HFFc6 (cell line): ENCODE data around the gene PITPNC1. TPM values are rescaled to one million over a fixed set of nuclear protein-coding genes. Genes with fewer than 3 reads are reported as not detected.
"Not testable (repeated sequence)": the region's sequence is repeated elsewhere in the genome, so short reads cannot be mapped to it uniquely, and the experiment has no call there.

ENCODE experiments used
- DNase-seq: peaks from one replicate; pipeline ENCODE4 v3.0.0-alpha.2; 2018
- H3K27ac Mint-ChIP-seq: 2 replicates; pipeline ENCODE4 v1.8.0; 2020; ENCODE audit warnings: mild to moderate bottlenecking, mixed read lengths
- H3K27me3 Mint-ChIP-seq: 2 replicates; pipeline ENCODE4 v1.8.0; 2021; ENCODE audit warnings: mild to moderate bottlenecking, moderate library complexity, mixed read lengths; ENCODE audit not compliant: insufficient read depth
- H3K36me3 Mint-ChIP-seq: 2 replicates; pipeline ENCODE4 v1.8.0; 2021; ENCODE audit warnings: low read depth, mixed read lengths
- H3K4me1 Mint-ChIP-seq: 2 replicates; pipeline ENCODE4 v1.8.0; 2020; ENCODE audit warnings: low read depth, mixed read lengths
- H3K4me3 Mint-ChIP-seq: 2 replicates; pipeline ENCODE4 v1.8.0; 2020; ENCODE audit warnings: mild to moderate bottlenecking, moderate library complexity, mixed read lengths
- H3K9me3 Mint-ChIP-seq: 2 replicates; pipeline ENCODE4 v1.8.0; 2020; ENCODE audit warnings: mild to moderate bottlenecking, mixed read lengths
- CTCF ChIP-seq: fragments of 200-600 bp; sonication (generic); IDR thresholded peaks from 2 replicates; pipeline ENCODE4 v1.5.0; 2021; ENCODE audit warnings: antibody characterized with exemption, mild to moderate bottlenecking
- total RNA-seq, 6 experiments: library from RNA; stranded (reverse); fragmentation: NEBNext Ultra II Directional; extraction: Animal tissue kit (Norgen Biotek cat#: 25700); gene quantifications; 2 replicates in 1 of 6; 3 replicates in 5 of 6; pipeline ENCODE4 v1.2.3, GENCODE V29; 2021

PITPNC1 gene
- total RNA-seq, 6 experiments from 2014 or later, result 6.9 to 11.1 (median 7.7) TPM

GRCh38 chr17:67629971-67630320, 252.9 kb downstream of the PITPNC1 start:
- Mint-ChIP-seq H3K9me3 (no peaks in the 10 kb centered on the region), H3K36me3 (no peaks in the 10 kb centered on the region; the same call in 1 of the 2 replicates), H3K27me3 (no peaks in the 10 kb centered on the region; the same call in none of the 2 replicates), H3K27ac (peak overlapping the region; percentile 59), H3K4me3 (0 out of 2 replicates have a peak overlapping the region, but pooled peaks have one; percentile 37), H3K4me1 (peaks cover 13% of the 10 kb centered on the region)
- DNase-seq, result peak; percentile 55
- peak; percentile 76 for TF ChIP-seq CTCF

GRCh38 chr17:67630836-67631235, 253.8 kb downstream of the PITPNC1 start:
- H3K27ac Mint-ChIP-seq, result not testable (repeated sequence)

GRCh38 chr17:67632141-67632540, 255.1 kb downstream of the PITPNC1 start:
- no peaks in the 10 kb centered on the region; the same call in 1 of the 2 replicates for H3K36me3 Mint-ChIP-seq
- no peak for DNase-seq
- H3K4me1 Mint-ChIP-seq, result peaks cover 20% of the 10 kb centered on the region
- TF ChIP-seq CTCF, result no peak
- H3K9me3 Mint-ChIP-seq, result no peaks in the 10 kb centered on the region
- no peak overlapping the region for H3K4me3 Mint-ChIP-seq
- no peak overlapping the region for H3K27ac Mint-ChIP-seq
- no peaks in the 10 kb centered on the region; the same call in none of the 2 replicates for H3K27me3 Mint-ChIP-seq

More at GRCh38 chr17:67630836-67631235, 253.8 kb downstream of the PITPNC1 start:
- peaks cover 13% of the 10 kb centered on the region for H3K4me1 Mint-ChIP-seq
- H3K4me3 Mint-ChIP-seq, H3K9me3 Mint-ChIP-seq, H3K27me3 Mint-ChIP-seq, H3K36me3 Mint-ChIP-seq, DNase-seq: not testable (repeated sequence)

- no peak for DNase-seq
- no peaks in the 10 kb centered on the region for H3K9me3 Mint-ChIP-seq
- H3K4me1 Mint-ChIP-seq, result peaks cover 20% of the 10 kb centered on the region
- H3K4me3 Mint-ChIP-seq, result no peak overlapping the region
- H3K27ac Mint-ChIP-seq, result no peak overlapping the region
- TF ChIP-seq CTCF, result no peak
- no peaks in the 10 kb centered on the region; the same call in 1 of the 2 replicates for H3K36me3 Mint-ChIP-seq
- H3K27me3 Mint-ChIP-seq, result no peaks in the 10 kb centered on the region; the same call in 1 of the 2 replicates
These were observed 256.7 kb downstream of the PITPNC1 start for GRCh38 chr17:67633751-67634211.

DNA sequence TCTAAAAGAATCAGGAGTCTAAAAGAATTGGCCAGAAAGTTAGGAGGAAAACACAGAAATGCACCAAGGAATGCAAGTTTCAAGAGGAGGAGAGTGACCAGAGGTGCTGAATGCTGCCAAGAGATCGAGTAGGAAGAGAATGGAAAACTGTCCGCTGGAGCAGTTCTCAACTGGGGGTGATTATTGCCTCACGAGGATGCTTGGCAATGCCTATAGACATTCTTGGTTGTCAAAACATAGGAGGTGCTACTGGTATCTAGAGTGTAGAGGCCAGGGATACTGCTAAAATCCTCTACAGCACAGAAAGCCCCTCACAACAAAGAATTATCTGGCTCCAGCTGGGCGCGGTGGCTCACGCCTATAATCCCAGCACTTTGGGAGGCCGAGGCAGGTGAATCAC, 258.6 kb downstream of the PITPNC1 start:
- no peaks in the 10 kb centered on the region; the same call in 1 of the 2 replicates for H3K36me3 Mint-ChIP-seq
- peaks cover 17% of the 10 kb centered on the region for H3K4me1 Mint-ChIP-seq
- TF ChIP-seq CTCF, result no peak
- no peak for DNase-seq
- no peak overlapping the region for H3K4me3 Mint-ChIP-seq
- no peaks in the 10 kb centered on the region; the same call in 1 of the 2 replicates for H3K27me3 Mint-ChIP-seq
- no peaks in the 10 kb centered on the region for H3K9me3 Mint-ChIP-seq
- no peak overlapping the region for H3K27ac Mint-ChIP-seq

- TF ChIP-seq CTCF, result no peak
- no peak overlapping the region for H3K4me3 Mint-ChIP-seq
- H3K36me3 Mint-ChIP-seq, result no peaks in the 10 kb centered on the region; the same call in 1 of the 2 replicates
- no peak for DNase-seq
- peaks cover 17% of the 10 kb centered on the region for H3K4me1 Mint-ChIP-seq
- H3K27me3 Mint-ChIP-seq, result no peaks in the 10 kb centered on the region; the same call in 1 of the 2 replicates
- H3K27ac Mint-ChIP-seq, result no peak overlapping the region
- no peaks in the 10 kb centered on the region for H3K9me3 Mint-ChIP-seq
These were observed 259.2 kb downstream of the PITPNC1 start for GRCh38 chr17:67636312-67636711.
